ENCODE measurements around the gene RIMBP2.
"Not testable (repeated sequence)": the region's sequence is repeated elsewhere in the genome, so short reads cannot be mapped to it uniquely, and the experiment has no call there.

The RIMBP2 gene

DNA sequence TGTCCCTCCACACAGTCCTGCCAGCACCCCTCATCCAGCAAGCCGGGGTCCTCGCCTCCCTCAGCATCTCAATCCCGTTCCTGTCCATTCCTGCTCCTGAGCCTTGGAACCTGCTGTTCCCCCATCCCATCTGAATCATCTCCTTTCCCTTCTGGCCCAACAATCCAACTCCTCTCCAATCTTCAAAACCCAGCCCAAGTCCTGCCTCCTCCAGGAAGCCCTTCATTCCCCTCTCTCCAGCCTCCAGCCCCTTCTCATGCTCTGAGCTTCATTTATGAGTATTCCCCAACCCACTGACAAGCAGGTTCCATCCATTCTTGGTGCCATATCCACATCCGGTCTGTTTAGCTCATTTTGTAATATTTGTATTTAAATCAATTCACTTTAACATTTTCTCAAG is 128.1 kb downstream of the RIMBP2 start:
- no peak for TF ChIP-seq CTCF (IDR thresholded peaks at IDR 0.05; ENCODE audit: low read depth, low read length, missing control alignments)
- in situ Hi-C loops (cut with HindIII; ENCODE audit: low sequenced_read_pairs), result no loop called here
- no peak for DNase-seq (ENCODE audit: low read depth)
- H3K4me3 ChIP-seq (ENCODE audit: low read depth, low read length), result no peak overlapping the region

- in situ Hi-C loops (cut with HindIII; ENCODE audit: low sequenced_read_pairs); H3K4me3 ChIP-seq (ENCODE audit: low read depth, low read length); DNase-seq (ENCODE audit: low read depth): not testable (repeated sequence)
Observed at GRCh38 chr12:130584475-130584874, 131.6 kb downstream of the RIMBP2 start.

DNA sequence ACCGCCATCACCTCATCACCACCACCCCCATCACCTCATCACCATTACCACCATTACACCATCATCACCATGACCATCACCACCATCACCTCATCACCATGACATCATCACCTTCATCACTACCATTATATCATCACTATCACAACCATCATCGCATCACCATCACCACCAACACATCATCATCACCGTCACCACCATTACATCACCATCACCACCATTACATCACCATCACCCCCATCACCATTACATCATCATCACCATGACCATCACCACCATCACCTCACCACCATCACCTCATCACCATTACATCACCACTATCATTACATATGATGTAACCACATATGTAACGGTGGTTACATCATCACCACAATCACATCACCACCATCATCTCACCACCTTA is 132.3 kb downstream of the RIMBP2 start:
- H3K4me3 ChIP-seq (ENCODE audit: low read depth, low read length), result no peak overlapping the region
- in situ Hi-C loops (cut with HindIII; ENCODE audit: low sequenced_read_pairs), result no loop called here
- no peak for DNase-seq (ENCODE audit: low read depth)
- TF ChIP-seq CTCF (IDR thresholded peaks at IDR 0.05; ENCODE audit: low read depth, low read length, missing control alignments), result no peak

DNA sequence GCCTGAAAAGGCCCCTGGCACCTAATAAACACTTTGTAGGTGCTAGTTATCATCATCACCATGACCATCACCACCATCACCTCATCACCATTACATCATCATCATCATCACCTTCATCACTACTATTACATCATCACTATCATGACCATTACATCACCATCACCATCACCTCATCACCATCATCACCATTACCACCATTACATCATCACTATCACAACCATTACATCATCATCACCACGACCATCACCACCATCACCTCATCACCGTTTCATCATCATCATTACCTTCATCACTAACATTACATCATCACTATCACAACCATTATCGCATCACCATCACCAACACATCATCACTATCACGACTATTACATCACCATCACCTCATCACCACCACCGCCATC is 132.8 kb downstream of the RIMBP2 start:
- no peak for DNase-seq (ENCODE audit: low read depth)
- TF ChIP-seq CTCF (IDR thresholded peaks at IDR 0.05; ENCODE audit: low read depth, low read length, missing control alignments), result no peak
- in situ Hi-C loops (cut with HindIII; ENCODE audit: low sequenced_read_pairs), result no loop called here
- H3K4me3 ChIP-seq (ENCODE audit: low read depth, low read length), result no peak overlapping the region

DNA sequence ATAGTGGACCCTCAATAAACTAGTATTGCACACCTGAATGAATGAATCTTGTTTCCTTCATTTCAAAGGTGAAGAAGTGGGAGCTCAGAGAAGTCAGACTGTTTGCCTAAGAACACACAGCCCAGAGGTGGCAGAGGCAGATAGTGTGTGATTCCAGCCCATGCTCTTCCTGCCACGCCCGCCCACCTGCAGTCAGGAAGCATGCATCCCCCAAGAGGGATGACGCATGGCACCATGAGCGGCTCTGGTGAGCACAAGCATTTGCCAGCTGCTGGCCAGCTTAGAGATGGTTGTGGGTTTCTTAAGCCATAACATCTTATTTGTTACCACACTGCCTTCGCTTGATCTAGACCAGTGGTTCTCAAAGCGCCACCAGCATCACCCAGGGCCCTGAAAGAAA is 133.8 kb downstream of the RIMBP2 start:
- H3K4me3 ChIP-seq (ENCODE audit: low read depth, low read length), result no peak overlapping the region
- DNase-seq (ENCODE audit: low read depth), result no peak
- TF ChIP-seq CTCF (IDR thresholded peaks at IDR 0.05; ENCODE audit: low read depth, low read length, missing control alignments), result no peak
- in situ Hi-C loops (cut with HindIII; ENCODE audit: low sequenced_read_pairs), result no loop called here

- no peak for DNase-seq (ENCODE audit: low read depth)
- no peak overlapping the region for H3K4me3 ChIP-seq (ENCODE audit: low read depth, low read length)
- in situ Hi-C loops (cut with HindIII; ENCODE audit: low sequenced_read_pairs), result no loop called here
- no peak for TF ChIP-seq CTCF (IDR thresholded peaks at IDR 0.05; ENCODE audit: low read depth, low read length, missing control alignments)
Observed at GRCh38 chr12:130581782-130582181, 134.3 kb downstream of the RIMBP2 start.

GRCh38 chr12:130579231-130579630 is 136.9 kb downstream of the RIMBP2 start:
- no peak for TF ChIP-seq CTCF (IDR thresholded peaks at IDR 0.05; ENCODE audit: low read depth, low read length, missing control alignments)
- DNase-seq (ENCODE audit: low read depth), result no peak
- no peak overlapping the region for H3K4me3 ChIP-seq (ENCODE audit: low read depth, low read length)
- in situ Hi-C loops (cut with HindIII; ENCODE audit: low sequenced_read_pairs), result no loop called here
